GM18498 (cell line): ENCODE measurements around the gene NR2C2AP.
"Not testable (repeated sequence)": the region's sequence is repeated elsewhere in the genome, so short reads cannot be mapped to it uniquely, and the experiment has no call there.

Source experiments
- ATAC-seq: cut with Tn5 transposase; IDR thresholded peaks from one replicate; pipeline ENCODE4 v1.9.1; 2021; ENCODE audit warnings: mild to moderate bottlenecking, moderate library complexity; ENCODE audit not compliant: unreplicated experiment

The NR2C2AP gene

GRCh38 chr19:19185853-19186740 lies 17.1 kb downstream of the NR2C2AP start:
- ATAC-seq = no peak

GRCh38 chr19:19181488-19181998 lies 21.7 kb downstream of the NR2C2AP start:
- no peak for ATAC-seq

- no peak for ATAC-seq
Observed at GRCh38 chr19:19179548-19180441, 23.4 kb downstream of the NR2C2AP start.

DNA sequence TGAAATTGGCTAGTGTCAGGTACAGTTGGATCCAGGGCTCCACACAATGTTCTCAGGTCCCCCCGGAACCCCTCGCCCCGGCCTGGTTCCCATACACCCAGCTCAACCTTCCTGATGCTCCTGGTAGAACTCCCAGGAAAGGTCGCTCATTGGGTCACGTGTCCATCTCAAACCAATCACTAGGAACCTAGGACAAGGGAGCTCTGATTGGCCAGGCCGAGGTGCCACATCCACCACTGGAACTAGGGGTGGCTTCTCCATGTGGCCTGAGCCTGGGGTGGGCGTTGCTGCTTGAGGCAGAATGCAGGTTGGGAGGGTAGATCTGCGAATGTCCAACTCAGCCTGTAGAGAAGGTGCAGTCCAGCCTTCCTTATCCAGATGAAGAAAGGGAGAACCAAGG lies 26.3 kb downstream of the NR2C2AP start:
- ATAC-seq = no peak

DNA sequence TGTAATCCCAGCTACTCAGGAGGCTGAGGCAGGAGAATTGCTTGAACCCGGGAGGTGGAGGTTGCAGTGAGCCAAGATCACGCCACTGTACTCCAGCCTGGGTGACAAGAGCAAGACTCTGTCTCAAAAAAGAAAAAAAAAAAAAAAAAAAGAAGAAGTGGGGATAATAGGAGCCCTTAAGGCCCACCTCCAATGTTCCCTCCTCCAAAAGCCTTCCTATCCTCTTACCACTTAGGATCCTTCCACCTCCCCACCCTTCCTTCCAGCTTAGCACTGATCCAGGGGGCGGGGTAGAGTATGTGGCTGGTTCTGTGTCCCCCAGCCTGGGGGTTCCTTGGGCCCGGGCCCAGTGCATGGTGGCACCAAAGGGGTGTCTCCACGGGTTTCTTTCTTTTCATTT lies 30.0 kb downstream of the NR2C2AP start:
- not testable (repeated sequence) for ATAC-seq

- ATAC-seq = no peak
Observed at GRCh38 chr19:19171821-19172532, 31.2 kb downstream of the NR2C2AP start.

DNA sequence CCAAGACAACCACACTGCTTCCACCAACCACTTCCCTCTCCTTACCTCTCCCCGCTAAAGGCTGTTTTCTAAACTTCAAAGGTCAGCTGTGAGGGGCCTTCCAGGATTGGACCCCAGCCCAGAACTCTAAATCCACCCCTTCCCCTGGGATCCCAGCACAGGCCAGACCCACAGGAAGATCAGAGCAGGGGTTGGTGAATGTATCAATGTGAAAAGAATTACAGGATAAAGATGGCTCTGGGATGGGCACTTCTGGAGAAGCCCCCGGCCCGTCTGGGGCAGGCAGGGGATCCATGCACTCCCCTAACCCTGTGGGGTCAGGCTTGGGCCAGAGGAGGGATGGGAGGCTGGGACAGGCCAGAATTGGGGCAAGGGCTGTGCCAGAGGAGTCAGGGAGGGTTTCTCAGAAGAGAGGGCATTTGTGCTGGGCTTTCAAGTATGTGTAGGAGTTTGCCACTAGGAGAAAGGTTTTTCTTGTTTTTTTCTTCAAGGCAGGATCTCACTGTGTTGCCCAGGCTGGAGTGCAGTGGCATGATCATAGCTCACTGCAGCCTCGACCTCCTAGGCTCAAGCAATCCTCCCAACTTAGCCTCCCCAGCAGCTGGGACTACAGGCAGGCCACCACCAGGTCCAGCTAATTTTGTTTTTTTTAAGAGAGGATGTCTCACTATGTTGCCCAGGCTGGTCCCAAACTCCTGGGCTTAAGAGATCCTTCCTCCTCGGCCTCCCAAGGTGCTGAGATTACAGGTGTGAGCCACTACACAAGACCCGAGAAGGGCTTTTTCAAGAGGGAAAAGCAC lies 32.1 kb downstream of the NR2C2AP start:
- ATAC-seq = no peak

GRCh38 chr19:19170053-19170872 lies 33.0 kb downstream of the NR2C2AP start, which contains the start of gene MEF2B:
TSS of gene MEF2B (minus strand) at chr19:19170263. CDS start at chr19:19150735, 19,528 bp downstream.
- ATAC-seq = peak; percentile 88

DNA sequence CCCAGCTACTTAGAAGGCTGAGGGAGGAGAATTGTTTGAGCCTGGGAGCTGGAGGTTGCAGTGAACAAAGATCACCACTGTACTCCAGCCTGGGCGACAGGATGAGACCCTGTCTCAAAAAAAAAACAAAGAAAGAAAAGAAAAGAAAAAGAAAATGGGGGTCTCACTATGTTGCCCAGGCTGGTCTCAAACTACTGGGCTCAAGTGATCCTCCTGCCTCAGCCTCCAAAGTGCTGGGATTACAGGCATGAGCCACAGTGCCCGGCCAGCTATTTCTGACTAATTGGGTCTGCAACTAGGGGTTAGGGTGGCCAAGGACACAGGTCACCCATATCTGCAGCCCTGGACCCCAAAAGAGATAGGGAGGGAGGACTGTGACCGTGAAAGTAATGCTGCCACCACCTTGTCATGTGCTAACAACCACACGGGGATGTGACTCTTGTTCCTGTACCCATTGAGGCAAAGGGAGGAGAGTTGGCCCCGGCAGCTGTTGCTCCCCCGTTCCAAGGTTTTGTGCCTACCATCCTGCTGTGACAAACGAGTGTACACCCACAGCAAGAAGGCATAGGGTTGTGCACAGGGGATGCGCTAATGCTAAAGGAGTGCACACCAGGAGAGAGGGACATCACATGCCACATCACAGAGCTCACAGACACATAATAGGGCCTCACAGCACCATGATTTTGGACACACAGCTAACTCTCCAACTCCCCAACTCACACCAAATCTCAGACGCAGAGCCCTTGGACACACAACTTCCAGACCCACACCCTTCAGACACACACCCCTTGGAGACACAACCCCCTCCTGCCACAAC lies 33.8 kb downstream of the NR2C2AP start:
- peak; percentile 11 for ATAC-seq

GRCh38 chr19:19167612-19168011 lies 35.6 kb downstream of the NR2C2AP start:
- ATAC-seq = no peak

GRCh38 chr19:19165396-19165795 lies 37.8 kb downstream of the NR2C2AP start:
- no peak for ATAC-seq

- no peak for ATAC-seq
Observed at GRCh38 chr19:19162495-19162894, 40.7 kb downstream of the NR2C2AP start.

GRCh38 chr19:19160461-19161035 lies 42.7 kb downstream of the NR2C2AP start:
- peak; percentile 37 for ATAC-seq

- ATAC-seq = no peak
Observed at GRCh38 chr19:19159534-19159933, 43.7 kb downstream of the NR2C2AP start.

GRCh38 chr19:19157808-19158207 lies 45.4 kb downstream of the NR2C2AP start:
- no peak for ATAC-seq

DNA sequence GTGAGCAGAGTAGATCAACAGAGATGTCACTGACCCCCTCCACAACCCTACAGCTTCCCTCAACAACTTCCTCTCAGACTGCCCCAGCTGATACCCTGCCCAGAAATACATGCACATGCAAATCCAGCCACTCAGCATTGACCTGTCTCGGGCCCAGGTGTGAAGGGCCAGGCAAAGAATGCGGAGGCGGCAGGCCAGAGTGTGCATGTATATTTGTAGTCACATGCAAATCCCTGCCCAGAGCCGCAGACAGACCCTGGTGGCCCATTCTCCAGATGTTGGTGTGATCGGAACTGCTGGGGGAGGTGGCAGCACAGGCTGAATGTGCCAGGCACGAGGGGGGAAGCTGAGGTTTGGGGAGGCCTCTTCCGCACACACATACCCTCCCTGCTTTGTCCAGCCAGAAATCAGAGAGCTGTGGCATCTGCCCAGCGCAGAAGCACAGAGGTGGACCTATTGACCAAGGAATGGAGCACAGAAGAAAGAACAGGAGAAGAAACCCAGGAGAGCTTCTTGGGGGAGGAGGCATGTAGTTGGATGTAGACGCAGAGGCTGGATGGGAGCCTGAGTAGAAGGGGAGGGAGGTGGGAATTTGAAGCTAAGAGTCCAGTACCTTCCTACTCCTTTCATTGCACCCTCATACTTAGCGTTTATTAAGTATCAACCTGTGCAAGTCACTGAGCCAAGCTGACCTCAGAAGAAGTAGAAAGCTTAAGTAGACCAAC lies 47.6 kb downstream of the NR2C2AP start:
- peak; percentile 83 for ATAC-seq
